ENCODE measurements around the gene HOXB2.

HOXB2 gene

GRCh38 chr17:48545022-48545375 lies at the start of gene HOXB2:
TSS of gene HOXB2 (minus strand) at chr17:48545109. CDS start at chr17:48544911, 198 bp downstream.
- no peak for DNase-seq

GRCh38 chr17:48593840-48594537 lies 49.1 kb upstream of the HOXB2 start:
- DNase-seq, result peak; percentile 70

GRCh38 chr17:48593126-48593829 lies 48.4 kb upstream of the HOXB2 start, which contains the start of gene HOXB5:
TSS of gene HOXB5 (minus strand) at chr17:48593779. CDS start at chr17:48593682, 97 bp downstream.
- DNase-seq, result peak; percentile 26

- DNase-seq, result no peak
Observed at GRCh38 chr17:48592577-48592976, 47.7 kb upstream of the HOXB2 start.

GRCh38 chr17:48592057-48592514 lies 47.2 kb upstream of the HOXB2 start:
- no peak for DNase-seq

- no peak for DNase-seq
Observed at GRCh38 chr17:48591255-48592056, 46.5 kb upstream of the HOXB2 start.

GRCh38 chr17:48590607-48591161 lies 45.8 kb upstream of the HOXB2 start:
- no peak for DNase-seq

GRCh38 chr17:48589831-48590606 lies 45.1 kb upstream of the HOXB2 start, which contains the start of gene HOXB3:
TSS of gene HOXB3 (minus strand) at chr17:48590241. CDS start at chr17:48552474, 37,767 bp downstream.
- no peak for DNase-seq

- DNase-seq, result no peak
Observed at GRCh38 chr17:48589060-48589830, 44.3 kb upstream of the HOXB2 start.

GRCh38 chr17:48588528-48588927 lies 43.6 kb upstream of the HOXB2 start:
- no peak for DNase-seq

- no peak for DNase-seq
Observed at GRCh38 chr17:48588074-48588415, 43.1 kb upstream of the HOXB2 start.

- DNase-seq, result no peak
Observed at GRCh38 chr17:48587276-48588073, 42.6 kb upstream of the HOXB2 start.

GRCh38 chr17:48586355-48587258 lies 41.7 kb upstream of the HOXB2 start:
- peak; percentile 36 for DNase-seq

- no peak for DNase-seq
Observed at GRCh38 chr17:48584223-48584741, 39.4 kb upstream of the HOXB2 start.

GRCh38 chr17:48583708-48584222 lies 38.9 kb upstream of the HOXB2 start:
- DNase-seq, result no peak

GRCh38 chr17:48582750-48583069 lies 37.8 kb upstream of the HOXB2 start:
- no peak for DNase-seq

GRCh38 chr17:48579760-48580554 lies 35.0 kb upstream of the HOXB2 start:
- no peak for DNase-seq

GRCh38 chr17:48579471-48579759 lies 34.5 kb upstream of the HOXB2 start:
- DNase-seq, result no peak
